ENCODE data around the gene MYO3B.
A peak's percentile ranks its signal among the peaks of the same experiment; 100 is the strongest.

MYO3B gene

GRCh38 chr2:170492010-170492409 is 314.1 kb downstream of the MYO3B start:
- DNase-seq = no peak

DNA sequence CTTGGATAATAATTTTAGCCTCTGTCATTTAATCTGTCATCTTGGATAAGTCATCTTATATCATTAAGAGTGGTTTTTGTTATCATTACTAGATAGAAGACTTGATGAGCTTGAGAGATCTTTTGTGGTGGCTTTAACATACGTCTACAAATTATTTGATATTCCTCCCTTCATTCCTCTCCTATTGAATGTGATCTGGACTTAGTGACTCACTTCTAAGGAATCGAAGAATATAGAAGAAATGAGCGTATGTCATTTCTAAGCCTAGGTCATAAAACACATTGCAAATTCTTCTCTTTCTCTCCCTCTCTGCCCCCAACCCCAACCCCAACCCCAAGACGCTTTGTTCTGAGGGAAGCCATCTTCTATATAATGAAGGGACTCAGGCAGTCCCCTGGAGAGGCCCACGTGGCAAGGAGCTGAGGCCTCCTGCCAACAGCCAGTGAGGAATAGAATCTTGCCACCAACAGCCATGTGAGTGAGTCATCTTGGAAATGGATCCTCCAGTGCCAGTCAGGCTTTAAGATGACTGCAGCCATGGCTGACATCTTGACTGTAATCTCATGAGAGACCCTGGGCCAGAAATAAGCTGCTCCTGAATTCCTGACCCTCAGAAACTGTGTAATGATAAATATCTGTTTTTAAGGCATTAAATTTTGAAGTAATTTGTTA is 315.6 kb downstream of the MYO3B start:
- peak; percentile 31 for DNase-seq

DNA sequence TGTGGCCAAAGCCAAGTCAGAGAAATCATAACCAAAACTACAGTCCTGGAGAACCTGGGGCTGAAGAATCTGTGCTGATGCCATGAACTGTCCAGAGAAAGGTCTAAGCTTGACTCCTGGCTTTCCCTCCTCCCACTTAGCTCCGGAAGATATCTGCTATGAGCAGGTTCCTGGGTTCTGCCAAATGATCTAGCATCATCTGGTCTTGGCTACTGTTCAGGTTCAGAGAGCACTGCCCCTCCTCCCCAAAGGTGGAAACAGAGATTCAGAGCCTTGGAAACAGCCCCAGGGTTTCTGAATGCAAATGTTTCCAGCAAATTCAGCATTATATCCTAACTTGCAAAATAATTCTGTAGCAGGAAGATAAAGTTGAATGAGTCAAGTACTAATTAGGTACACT is 317.9 kb downstream of the MYO3B start:
- no peak for DNase-seq

DNA sequence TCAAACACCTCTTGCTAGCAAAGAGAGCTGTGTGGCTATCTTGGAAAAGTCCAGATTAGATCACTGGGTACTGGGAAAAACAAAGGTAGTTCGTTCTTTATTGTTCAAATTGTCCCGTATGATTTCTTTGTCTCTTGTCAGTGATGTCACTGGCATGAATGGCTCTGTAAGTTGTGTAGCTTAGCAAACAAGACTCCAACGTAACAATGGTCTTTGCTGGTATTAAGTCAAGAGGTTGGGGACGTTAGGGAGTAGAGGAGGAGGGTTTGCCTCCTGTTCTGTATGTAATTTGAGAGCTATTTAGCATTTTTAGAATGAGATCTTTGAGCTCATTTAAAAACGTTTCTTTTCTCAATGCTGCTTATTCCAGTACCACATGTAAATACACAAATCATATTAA is 320.7 kb downstream of the MYO3B start:
- DNase-seq = no peak

DNA sequence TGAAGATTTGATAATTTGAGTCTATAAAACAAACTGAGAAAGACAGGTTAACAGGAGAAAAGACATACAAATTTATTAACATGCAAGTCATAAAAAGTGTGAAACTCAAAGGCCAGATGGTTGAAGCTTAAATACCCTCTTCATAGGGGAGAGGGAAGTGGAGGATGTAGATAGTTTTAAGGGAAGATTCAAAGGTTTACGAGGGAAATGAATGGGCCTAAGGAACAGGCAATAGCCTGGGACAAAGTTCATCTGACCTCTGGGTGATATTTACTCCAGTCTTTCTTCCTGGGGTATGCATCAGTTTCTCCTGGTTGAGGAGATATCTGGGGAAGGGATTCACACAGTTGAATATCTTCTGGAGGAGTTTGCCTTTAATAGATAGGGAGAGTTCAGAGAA is 322.2 kb downstream of the MYO3B start:
- DNase-seq = no peak

- DNase-seq = no peak
Observed at GRCh38 chr2:170500770-170501169, 322.8 kb downstream of the MYO3B start.

DNA sequence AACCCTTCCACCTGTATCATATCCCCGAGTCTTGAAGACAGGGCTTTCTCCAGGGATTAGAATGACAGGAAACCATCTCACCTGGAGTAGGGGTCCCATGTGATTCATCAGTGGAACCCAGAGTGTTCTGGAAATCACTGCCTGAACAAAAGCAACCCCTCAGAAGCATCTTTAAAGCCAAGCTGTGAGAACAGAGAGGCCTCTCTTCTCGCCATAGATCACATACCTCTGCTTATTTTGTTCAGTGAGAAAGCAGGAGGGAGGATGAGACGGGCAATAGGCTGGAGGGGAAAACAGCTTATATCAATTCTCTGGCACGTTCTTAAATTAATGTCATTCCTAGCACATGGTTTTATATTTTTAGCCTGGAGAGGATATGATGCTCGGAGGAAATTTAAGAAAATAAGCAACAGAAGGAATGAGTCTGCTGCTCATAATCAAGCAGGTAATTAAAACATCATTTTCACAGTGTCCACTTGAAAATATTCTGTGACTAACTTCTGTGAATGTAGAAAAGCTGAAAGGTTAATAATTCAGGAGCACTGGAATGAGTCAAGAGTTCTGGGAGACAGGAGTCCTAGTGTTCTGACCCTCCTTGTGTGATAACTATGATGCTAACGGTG is 323.6 kb downstream of the MYO3B start:
- no peak for DNase-seq

DNA sequence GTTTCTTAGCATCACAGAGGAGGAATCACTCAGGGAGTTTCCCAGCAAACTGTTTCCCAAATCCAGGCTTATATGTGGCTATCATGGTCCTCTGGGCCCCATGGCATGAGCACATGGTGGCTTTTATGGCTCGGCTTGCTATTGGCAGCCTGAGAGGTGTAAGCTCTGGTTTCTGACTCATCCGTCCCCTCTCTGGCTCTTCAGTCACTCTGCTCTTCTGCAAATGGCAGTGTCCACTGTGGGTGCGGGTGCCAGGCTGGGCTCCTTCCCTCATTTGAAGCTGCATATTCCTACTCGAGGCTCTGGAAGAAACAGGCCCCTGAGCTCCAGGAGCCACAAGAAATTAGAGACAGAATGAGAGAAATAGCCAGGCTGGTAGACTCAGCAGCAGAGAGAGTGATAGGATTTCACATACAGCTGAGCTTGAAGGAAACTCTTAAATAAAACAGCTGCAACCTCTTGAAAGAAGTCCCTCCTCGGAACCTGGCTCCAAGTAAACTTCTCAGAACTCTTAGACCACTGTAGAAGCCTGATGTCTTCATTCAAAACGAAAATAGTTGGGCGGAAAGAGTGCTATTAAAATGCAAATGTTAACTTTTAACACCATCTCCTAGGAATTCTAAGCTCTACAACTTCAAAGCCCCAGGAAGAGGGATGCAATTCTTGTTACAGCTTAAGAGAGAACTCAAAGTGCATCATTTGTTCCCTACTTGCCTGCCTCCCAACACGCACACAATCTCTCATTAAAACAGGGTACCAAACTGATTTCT is 324.6 kb downstream of the MYO3B start:
- DNase-seq = no peak

DNA sequence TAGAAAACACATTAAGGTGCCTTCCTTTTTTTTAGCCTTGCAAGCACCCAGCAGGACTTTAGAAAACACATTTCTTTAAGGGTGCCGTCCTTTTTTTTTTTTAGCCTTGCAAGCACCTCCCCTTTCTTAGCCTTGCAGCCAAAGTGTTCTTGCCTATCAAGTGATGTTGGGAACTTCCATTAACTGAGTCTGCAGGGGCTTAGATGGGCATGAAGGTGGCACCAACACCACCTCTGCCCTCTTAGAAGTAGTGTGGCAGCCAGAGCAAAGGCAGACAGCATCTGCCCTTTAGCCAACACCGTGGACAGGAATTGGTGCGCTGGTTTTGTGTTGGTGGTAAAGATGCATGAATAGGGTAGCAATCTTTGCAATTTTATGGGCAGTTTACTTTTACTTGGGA is 325.6 kb downstream of the MYO3B start:
- DNase-seq = no peak

DNA sequence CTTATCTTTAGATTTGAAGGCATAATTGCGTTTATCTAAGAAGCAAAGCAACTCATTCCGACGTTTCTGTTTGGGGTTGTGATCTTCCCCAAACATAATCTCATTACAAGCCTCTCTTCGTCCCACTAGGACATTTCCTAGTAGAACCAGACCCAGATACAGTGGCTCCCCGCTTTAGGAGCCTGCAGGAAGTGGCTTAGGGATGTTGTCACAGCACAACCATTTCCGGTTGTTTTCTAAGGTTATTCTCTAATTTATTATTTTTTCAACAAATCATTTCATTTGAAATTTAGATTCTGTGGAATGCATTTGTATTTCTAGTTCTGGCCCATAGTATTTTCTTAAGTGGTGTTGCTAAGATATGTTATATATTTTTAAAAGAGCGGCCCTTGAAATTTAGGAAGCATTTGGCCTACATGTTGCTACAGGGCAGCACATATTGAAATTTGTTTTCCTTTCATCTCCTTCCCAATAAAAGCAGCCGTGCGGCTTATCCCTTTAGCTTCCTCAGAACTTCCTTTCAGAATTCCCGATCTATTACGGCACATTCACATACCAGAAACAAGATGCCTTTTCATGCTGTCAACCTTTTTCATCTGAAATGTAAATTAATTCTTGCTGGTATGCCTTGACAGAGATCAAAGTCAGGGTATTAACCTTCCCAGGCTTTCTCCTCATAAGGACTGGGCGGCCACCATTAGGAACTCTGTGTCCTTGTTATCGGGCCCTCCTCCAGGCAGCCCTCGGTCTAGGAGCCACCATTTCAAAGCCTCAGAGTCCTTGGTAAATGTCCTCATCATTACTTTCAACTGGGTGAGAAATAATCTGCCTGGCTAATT is 326.2 kb downstream of the MYO3B start:
- DNase-seq = peak; percentile 30

- DNase-seq = no peak
Observed at GRCh38 chr2:170504810-170505145, 326.8 kb downstream of the MYO3B start.

DNA sequence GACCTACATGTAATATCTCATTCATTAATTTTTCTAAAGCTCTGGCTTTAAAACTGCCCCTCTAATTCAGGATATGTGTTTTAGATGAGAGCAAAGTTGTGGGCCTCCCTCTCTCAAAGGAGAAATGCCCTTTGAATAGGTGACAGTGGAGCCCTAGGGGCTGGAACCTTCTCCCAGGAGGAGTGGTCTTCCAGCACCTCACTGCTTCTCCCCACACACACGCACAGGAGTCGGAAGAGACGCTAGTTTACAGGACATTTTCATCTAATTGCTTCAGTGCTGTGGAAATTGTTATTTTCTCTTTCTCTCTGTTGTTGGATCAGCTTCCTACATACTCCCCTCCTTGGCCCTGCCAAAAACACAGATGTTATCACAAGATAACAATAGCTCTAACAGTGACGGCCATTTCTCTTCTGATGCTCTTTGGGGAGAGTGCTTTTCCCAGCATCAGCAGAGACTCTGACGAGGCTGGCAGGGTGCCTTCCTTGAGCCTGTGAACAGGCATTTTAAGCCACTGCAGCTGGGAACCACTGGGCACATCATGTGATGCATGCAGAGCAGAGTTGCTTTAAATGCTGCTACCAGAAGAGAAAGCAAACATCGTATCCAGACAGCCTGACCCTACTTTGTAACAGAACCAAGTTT is 327.8 kb downstream of the MYO3B start:
- DNase-seq = no peak

GRCh38 chr2:170509452-170510193 is 331.7 kb downstream of the MYO3B start:
- DNase-seq = peak; percentile 27

DNA sequence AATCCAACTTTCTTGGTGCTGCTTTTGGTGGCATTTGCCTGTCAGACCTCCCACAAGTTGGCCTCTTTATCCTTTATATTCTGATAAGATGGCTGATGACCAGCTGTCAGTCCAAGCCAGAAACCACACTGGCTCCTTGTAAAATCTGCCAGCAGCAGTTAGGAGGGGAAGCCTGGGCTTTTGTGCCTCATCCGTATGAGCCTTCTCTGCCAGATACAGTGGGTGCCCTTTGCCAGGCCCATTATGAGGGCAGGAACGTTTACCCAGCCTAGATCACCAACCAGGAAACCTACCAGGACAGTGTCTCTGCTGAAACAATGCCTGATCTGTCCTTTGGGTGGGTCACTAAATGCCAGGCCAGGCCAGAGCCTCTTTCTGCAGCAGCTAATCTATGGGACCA is 334.3 kb downstream of the MYO3B start:
- no peak for DNase-seq

- DNase-seq = no peak
Observed at GRCh38 chr2:170514140-170514539, 336.2 kb downstream of the MYO3B start.

- no peak for DNase-seq
Observed at GRCh38 chr2:170517538-170517937, 339.6 kb downstream of the MYO3B start.

GRCh38 chr2:170518911-170519310 is 341.0 kb downstream of the MYO3B start:
- DNase-seq = no peak

GRCh38 chr2:170521299-170521698 is 343.4 kb downstream of the MYO3B start:
- DNase-seq = no peak

GRCh38 chr2:170523506-170523905 is 345.6 kb downstream of the MYO3B start:
- DNase-seq = no peak

DNA sequence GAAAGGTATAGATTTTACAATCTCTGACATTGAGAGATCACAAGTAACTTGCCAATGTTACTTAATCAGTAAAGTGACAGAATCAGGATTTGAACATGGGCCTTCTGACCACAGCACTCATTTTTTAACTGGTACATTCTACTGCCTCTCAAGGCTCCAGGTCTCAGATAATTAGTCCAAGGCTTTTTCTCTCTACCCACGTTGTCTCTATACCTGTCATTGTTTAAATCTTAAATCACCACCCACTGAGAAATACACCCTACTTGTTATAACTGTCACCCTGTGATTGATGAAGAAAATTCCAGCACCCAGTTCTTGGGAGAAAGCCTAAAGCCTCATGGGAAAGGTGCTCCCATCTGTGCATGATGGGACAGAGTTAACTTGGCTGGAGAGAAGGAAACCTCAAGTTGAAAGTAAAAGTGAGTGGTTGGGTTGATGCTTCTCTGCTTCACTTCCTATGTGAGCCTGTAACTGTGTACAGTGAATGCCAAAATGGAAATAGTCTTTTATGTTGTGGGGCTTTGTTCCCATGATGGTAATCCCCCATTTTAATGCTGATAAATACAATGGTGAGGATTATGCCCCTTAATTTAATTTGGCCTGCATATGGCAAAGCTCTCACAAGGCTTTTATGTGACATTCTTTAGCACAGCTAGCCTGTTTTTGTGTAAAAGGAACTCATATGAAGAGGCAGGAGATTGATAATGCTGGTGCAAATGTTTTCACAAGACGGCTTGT is 347.1 kb downstream of the MYO3B start:
- peak; percentile 18 for DNase-seq

DNA sequence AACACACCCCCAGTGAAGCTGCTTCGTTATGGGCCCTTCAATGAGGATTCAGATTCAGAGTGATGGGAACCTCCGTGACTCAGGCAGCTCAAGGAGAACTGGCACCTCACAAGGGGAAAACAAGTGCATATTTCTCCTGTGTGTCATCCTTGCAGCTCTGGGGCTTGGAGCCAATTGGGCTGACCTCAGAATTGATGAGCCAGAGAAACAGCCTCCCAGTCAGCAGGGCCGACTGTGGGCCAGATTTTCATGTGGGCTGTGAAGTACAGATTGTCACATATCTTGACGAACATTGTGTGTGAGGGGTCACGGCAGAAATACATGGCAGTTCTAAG is 347.6 kb downstream of the MYO3B start:
- peak; percentile 97 for DNase-seq
